HCT116 (cell line): ENCODE data around the gene NOTCH4. TPM values are rescaled to one million over a fixed set of nuclear protein-coding genes. Genes with fewer than 3 reads are reported as not detected.

Experiments used
- ATAC-seq: fragments of 200-7000 bp; cut with Tn5 transposase; 2 replicates; pipeline ENCODE4 v1.9.1; 2020; ENCODE audit warnings: mild to moderate bottlenecking, moderate library complexity
- BruUV-seq: library from RNA; stranded (reverse); fragments of 400-500 nt; replicated peaks from 2 replicates; lab custom pipeline; 2021; lab: Mats Ljungman, UMichigan
- CTCF ChIA-PET: fragments of 300-600 bp; sonication (Branson Sonifier 250); formaldehyde crosslinking; loops from one replicate; lab custom pipeline; 2021; ENCODE audit warnings: antibody characterized with exemption; lab: Charles Lee
- POLR2A ChIA-PET: fragments of 300-600, 350-600 bp; sonication (Branson Sonifier 250); formaldehyde crosslinking; loops from one replicate; lab custom pipeline; 2021; ENCODE audit warnings: antibody characterized with exemption; lab: Charles Lee
- RAD21 ChIA-PET, 2 experiments: fragments of 300-600 bp; sonication (Branson Sonifier 250); formaldehyde crosslinking; loops; one replicate each; lab custom pipeline; 2023; ENCODE audit warnings: low total read pairs in 2 of 2; ENCODE audit not compliant: uncharacterized antibody in 2 of 2, unreplicated experiment in 2 of 2, low non-redundant PET in 1 of 2; lab: Charles Lee
- DNase-seq: peaks from one replicate; pipeline ENCODE4 v3.0.0-alpha.2; 2010; ENCODE audit warnings: low read depth, low spot score
- H2AFZ ChIP-seq: fragments of 200-600 bp; shearing (Covaris generic), sonication (generic); 2 replicates; pipeline ENCODE4 v1.6.1; 2017; ENCODE audit warnings: low read depth, mixed run types, mixed read lengths, antibody characterized with exemption, low read length; ENCODE audit not compliant: poor library complexity, severe bottlenecking
- H3K27ac ChIP-seq: 2 replicates; pipeline ENCODE4 v1.5.1; 2012; ENCODE audit warnings: low read depth, low read length
- H3K27me3 ChIP-seq: fragments of 200-600 bp; sonication (generic); 2 replicates; pipeline ENCODE4 v1.6.1; 2016; ENCODE audit warnings: mixed run types, low read length, mixed read lengths; ENCODE audit not compliant: insufficient read depth
- H3K36me3 ChIP-seq, 2 experiments: fragments of 200-500 bp in 1 of 2; fragments of 200-600 bp in 1 of 2; sonication (Bioruptor generic) in 1 of 2; sonication (generic) in 1 of 2; 2 replicates each; pipeline versions ENCODE4 v1.5.1 to v1.6.1; 2014 to 2016; ENCODE audit warnings: low read length in 2 of 2, inconsistent platforms in 1 of 2, mixed read lengths in 1 of 2, mixed run types in 1 of 2; ENCODE audit not compliant: insufficient read depth in 2 of 2, control insufficient read depth in 1 of 2
- H3K4me1 ChIP-seq, 2 experiments: fragments of 200-600 bp in 1 of 2; sonication (generic) in 1 of 2; 2 replicates each; pipeline versions ENCODE4 v1.5.1 to v1.6.1; 2012 to 2017; ENCODE audit warnings: low read length in 2 of 2, inconsistent platforms in 1 of 2, mild to moderate bottlenecking in 1 of 2, mixed read lengths in 1 of 2, mixed run types in 1 of 2, moderate library complexity in 1 of 2; ENCODE audit not compliant: insufficient read depth in 2 of 2, control insufficient read depth in 1 of 2
- H3K4me2 ChIP-seq: fragments of 200-600 bp; sonication (generic); 2 replicates; pipeline ENCODE4 v1.6.1; 2017; ENCODE audit warnings: mixed run types, low read length, mixed read lengths
- H3K4me3 ChIP-seq, 2 experiments: fragments of 200-600 bp in 1 of 2; sonication (generic) in 1 of 2; replicated peaks in 1 of 2; 2 replicates each; pipeline ENCODE4 v1.5.1; 2011 to 2016; ENCODE audit warnings: low read length in 2 of 2, control low read depth in 1 of 2, low read depth in 1 of 2, mild to moderate bottlenecking in 1 of 2, mixed read lengths in 1 of 2, mixed run types in 1 of 2
- H3K79me2 ChIP-seq: fragments of 200-600 bp; sonication (generic); 2 replicates; pipeline ENCODE4 v1.6.1; 2017; ENCODE audit warnings: mild to moderate bottlenecking, mixed run types, low read length, moderate library complexity, mixed read lengths; ENCODE audit not compliant: insufficient read depth
- H3K9ac ChIP-seq: fragments of 200-600 bp; sonication (generic); 2 replicates; pipeline ENCODE4 v1.6.1; 2016; ENCODE audit warnings: low read length, mixed read lengths
- H3K9me2 ChIP-seq: fragments of 200-600 bp; sonication (generic), shearing (Covaris generic); 2 replicates; pipeline ENCODE4 v1.6.1; 2017; ENCODE audit warnings: mixed run types, mild to moderate bottlenecking, moderate library complexity; ENCODE audit not compliant: insufficient read depth
- H3K9me3 ChIP-seq, 2 experiments: fragments of 200-500 bp in 1 of 2; fragments of 200-600 bp in 1 of 2; sonication (Bioruptor generic) in 1 of 2; sonication (generic) in 1 of 2; 2 replicates each; pipeline ENCODE4 v1.6.1; 2014 to 2017; ENCODE audit warnings: low read length in 2 of 2, mixed read lengths in 2 of 2, inconsistent platforms in 1 of 2, low read depth in 1 of 2, mild to moderate bottlenecking in 1 of 2, mixed run types in 1 of 2, moderate library complexity in 1 of 2; ENCODE audit not compliant: control insufficient read depth in 1 of 2, insufficient read depth in 1 of 2
- H4K20me1 ChIP-seq: fragments of 200-600 bp; sonication (generic), shearing (Covaris generic); 2 replicates; pipeline ENCODE4 v1.6.1; 2017; ENCODE audit warnings: mixed run types, mild to moderate bottlenecking, moderate library complexity; ENCODE audit not compliant: insufficient read depth
- ATF3 ChIP-seq: IDR thresholded peaks from 2 replicates; pipeline ENCODE4 v1.6.1; 2012
- CBX3 ChIP-seq: IDR thresholded peaks from 2 replicates; pipeline ENCODE4 v1.6.1; 2012; ENCODE audit warnings: low read depth
- CEBPB ChIP-seq: IDR thresholded peaks from 2 replicates; pipeline ENCODE4 v1.6.1; 2012; ENCODE audit warnings: low read depth
- CTCF ChIP-seq, 3 experiments: fragments of 200-600 bp in 1 of 3; sonication (generic) in 1 of 3; IDR thresholded peaks in 2 of 3; conservative IDR thresholded peaks in 1 of 3; 2 replicates each; pipeline ENCODE4 v1.5.1; 2012 to 2017; ENCODE audit warnings: low read depth in 2 of 3, low read length in 2 of 3, antibody characterized with exemption in 1 of 3, borderline replicate concordance in 1 of 3, control low read depth in 1 of 3, mild to moderate bottlenecking in 1 of 3, mixed read lengths in 1 of 3, mixed run types in 1 of 3, moderate library complexity in 1 of 3; ENCODE audit not compliant: insufficient read depth in 1 of 3
- ELF1 ChIP-seq: IDR thresholded peaks from 2 replicates; pipeline ENCODE4 v1.6.1; 2012; ENCODE audit warnings: low read depth, borderline replicate concordance
- EZH2 ChIP-seq: fragments of 200-600 bp; sonication (generic); IDR thresholded peaks from 2 replicates; pipeline ENCODE4 v1.6.1; 2017; ENCODE audit warnings: antibody characterized with exemption, mixed run types
- FOSL1 ChIP-seq: IDR thresholded peaks from 2 replicates; pipeline ENCODE4 v1.6.1; 2012; ENCODE audit warnings: low read depth
- JUND ChIP-seq: IDR thresholded peaks from 2 replicates; pipeline ENCODE4 v1.6.1; 2012
- MAX ChIP-seq: IDR thresholded peaks from 2 replicates; pipeline ENCODE4 v1.6.1; 2012
- POLR2A ChIP-seq: IDR thresholded peaks from 2 replicates; pipeline ENCODE4 v1.7.0; 2011; ENCODE audit warnings: borderline replicate concordance; ENCODE audit not compliant: insufficient read depth, insufficient read length; ENCODE audit errors: extremely low read depth
- POLR2AphosphoS5 ChIP-seq: IDR thresholded peaks from 2 replicates; pipeline ENCODE4 v1.6.1; 2011; ENCODE audit warnings: mild to moderate bottlenecking, low read depth, low read length, moderate library complexity
- REST ChIP-seq: IDR thresholded peaks from 2 replicates; pipeline ENCODE4 v1.6.1; 2012; ENCODE audit warnings: low read depth
- SIN3A ChIP-seq: IDR thresholded peaks from 2 replicates; pipeline ENCODE4 v1.6.1; 2012; ENCODE audit warnings: low read depth
- SP1 ChIP-seq: IDR thresholded peaks from 2 replicates; pipeline ENCODE4 v1.6.1; 2012; ENCODE audit warnings: low read depth
- SRF ChIP-seq: IDR thresholded peaks from 2 replicates; pipeline ENCODE4 v1.6.1; 2012; ENCODE audit warnings: low read depth
- TCF7L2 ChIP-seq: IDR thresholded peaks from 2 replicates; pipeline ENCODE4 v1.7.0; 2011; ENCODE audit warnings: borderline replicate concordance, inconsistent platforms; ENCODE audit not compliant: insufficient read depth, insufficient read length; ENCODE audit errors: extremely low read depth
- ZFX ChIP-seq: fragments of 450-650 bp; IDR thresholded peaks from 2 replicates; pipeline ENCODE4 v1.6.1; 2017
- ZNF274 ChIP-seq: fragments of 200-500 bp; sonication (Bioruptor generic); IDR thresholded peaks from 2 replicates; pipeline ENCODE4 v1.6.1; 2014; ENCODE audit warnings: mild to moderate bottlenecking, low read depth, low read length, inconsistent platforms
- intact Hi-C: fragments of 100-400 bp; cut with micrococcal nuclease; formaldehyde crosslinking; loops from 2 replicates; pipeline ENCODE4 v1.10.0; 2022
- total RNA-seq: library from RNA; stranded (reverse); gene quantifications from one replicate; pipeline ENCODE4 v1.2.1, GENCODE V29; 2021; ENCODE audit not compliant: unreplicated experiment
- TF ChIP-seq, protein P1 (sequence below): IDR thresholded peaks from 2 replicates; pipeline ENCODE4 v1.6.1; 2011; ENCODE audit warnings: mild to moderate bottlenecking, low read length, moderate library complexity; ENCODE audit not compliant: insufficient replicate concordance; ENCODE audit errors: extremely low read depth

NOTCH4 gene
- total RNA-seq, 1 experiment from 2014 or later: 0.81 TPM

DNA sequence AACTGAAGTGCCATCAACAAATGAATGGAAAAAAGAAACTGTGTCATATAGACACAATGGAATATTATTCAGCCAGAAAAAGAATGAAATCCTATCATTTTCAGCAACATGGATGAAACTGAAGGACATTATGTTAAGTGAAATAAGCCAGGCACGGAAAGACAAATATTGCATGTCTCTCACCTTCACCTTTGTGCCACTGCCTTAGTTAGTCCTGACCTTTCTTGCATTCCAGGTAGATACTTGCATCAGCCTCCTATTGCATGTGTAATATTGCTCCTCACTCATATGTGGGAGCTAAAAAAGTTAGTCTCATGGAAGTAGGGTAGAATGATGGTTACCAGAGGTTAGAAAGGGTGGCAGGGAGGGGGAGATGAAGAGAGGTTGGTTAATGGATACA is 14.9 kb downstream of the NOTCH4 start:
- Histone ChIP-seq H2AFZ (no peak overlapping the region), H3K4me2 (no peak overlapping the region)
- TF ChIP-seq ATF3 (no peak), JUND (no peak), TCF7L2 (no peak), ZFX (no peak), ZNF274 (no peak), CEBPB (no peak), EZH2 (no peak), CBX3 (no peak), SRF (no peak), SIN3A (no peak), SP1 (no peak), CTCF (IDR thresholded peaks at IDR 0.05 in 2 of 3, conservative IDR thresholded peaks at IDR 0.05 in 1 of 3; ENCODE audit: borderline replicate concordance in 1 of 3, insufficient read depth in 1 of 3, low read depth in 2 of 3, low read length in 2 of 3) (no peak), MAX (no peak), POLR2A (no peak), FOSL1 (no peak), ELF1 (no peak), REST (no peak), POLR2AphosphoS5 (no peak)
- TF ChIP-seq, protein P1, sequence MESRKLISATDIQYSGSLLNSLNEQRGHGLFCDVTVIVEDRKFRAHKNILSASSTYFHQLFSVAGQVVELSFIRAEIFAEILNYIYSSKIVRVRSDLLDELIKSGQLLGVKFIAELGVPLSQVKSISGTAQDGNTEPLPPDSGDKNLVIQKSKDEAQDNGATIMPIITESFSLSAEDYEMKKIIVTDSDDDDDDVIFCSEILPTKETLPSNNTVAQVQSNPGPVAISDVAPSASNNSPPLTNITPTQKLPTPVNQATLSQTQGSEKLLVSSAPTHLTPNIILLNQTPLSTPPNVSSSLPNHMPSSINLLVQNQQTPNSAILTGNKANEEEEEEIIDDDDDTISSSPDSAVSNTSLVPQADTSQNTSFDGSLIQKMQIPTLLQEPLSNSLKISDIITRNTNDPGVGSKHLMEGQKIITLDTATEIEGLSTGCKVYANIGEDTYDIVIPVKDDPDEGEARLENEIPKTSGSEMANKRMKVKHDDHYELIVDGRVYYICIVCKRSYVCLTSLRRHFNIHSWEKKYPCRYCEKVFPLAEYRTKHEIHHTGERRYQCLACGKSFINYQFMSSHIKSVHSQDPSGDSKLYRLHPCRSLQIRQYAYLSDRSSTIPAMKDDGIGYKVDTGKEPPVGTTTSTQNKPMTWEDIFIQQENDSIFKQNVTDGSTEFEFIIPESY: no peak
- TF ChIP-seq, all 23 proteins: peak for 0
- RAD21 ChIA-PET: no interaction called here
- ATAC-seq: no peak
- no peaks in the 10 kb centered on the region for H3K4me1 ChIP-seq
- CTCF ChIA-PET: no interaction called here
- no peaks in the 10 kb centered on the region for H3K9me3 ChIP-seq
- intact Hi-C loops: no loop called here
- H3K27me3 ChIP-seq: no peaks in the 10 kb centered on the region
- no peak for DNase-seq
- H3K9ac ChIP-seq: no peak overlapping the region
- no peaks in the 10 kb centered on the region for H3K79me2 ChIP-seq
- no peak overlapping the region for H3K4me3 ChIP-seq
- no TSS peak for BruUV-seq
- no peak overlapping the region for H3K27ac ChIP-seq
- H4K20me1 ChIP-seq: no peaks in the 10 kb centered on the region
- POLR2A ChIA-PET: no interaction called here
- H3K9me2 ChIP-seq: no peaks in the 10 kb centered on the region
- H3K36me3 ChIP-seq: no peaks in the 10 kb centered on the region
